NCI-H526 (cell line): ENCODE results near the gene ARID4B.
"Not testable (repeated sequence)": the region's sequence is repeated elsewhere in the genome, so short reads cannot be mapped to it uniquely, and the experiment has no call there.

ENCODE experiments used
- DNase-seq, 2 experiments: peaks; one replicate each; lab custom pipeline; 2025; lab: John Stamatoyannopoulos, UW

The ARID4B gene

DNA sequence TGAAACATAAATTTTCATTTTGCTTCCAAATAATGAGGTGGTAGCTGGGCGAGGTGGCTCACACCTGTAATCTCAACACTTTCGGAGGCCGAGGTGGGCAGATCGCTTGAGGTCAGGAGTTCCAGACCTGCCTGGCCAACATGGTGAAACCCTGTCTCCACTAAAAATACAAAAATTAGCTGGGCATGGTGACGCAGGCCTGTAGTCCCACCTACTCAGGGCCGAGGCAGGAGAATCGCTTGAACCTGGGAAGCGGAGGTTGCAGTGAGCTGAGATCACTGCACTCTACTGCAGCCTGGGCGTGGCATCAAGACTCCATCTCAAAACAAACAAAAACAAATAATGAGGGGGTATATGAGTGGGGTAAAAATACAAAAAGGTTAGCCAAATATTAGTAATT is 168.0 kb downstream of the ARID4B start:
- DNase-seq, result not testable (repeated sequence)

DNA sequence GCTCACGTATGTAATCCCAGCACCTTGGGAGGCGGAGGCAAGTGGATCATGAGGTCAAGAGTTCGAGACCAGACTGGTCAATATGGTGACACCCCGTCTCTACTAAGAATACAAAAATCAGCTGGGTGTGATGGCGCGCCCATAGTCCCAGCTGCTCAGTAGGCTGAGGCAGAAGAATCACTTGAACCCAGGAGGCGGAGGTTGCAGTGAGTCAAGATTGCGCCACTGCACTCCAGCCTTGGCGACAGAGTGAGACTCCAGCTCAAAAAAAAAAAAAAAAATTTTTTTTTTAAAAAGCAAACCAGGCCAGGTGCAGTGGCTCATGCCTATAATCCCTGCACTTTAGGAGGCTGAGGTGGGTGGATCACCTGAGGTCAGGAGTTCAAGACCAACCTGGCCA is 168.7 kb downstream of the ARID4B start:
- not testable (repeated sequence) for DNase-seq

DNA sequence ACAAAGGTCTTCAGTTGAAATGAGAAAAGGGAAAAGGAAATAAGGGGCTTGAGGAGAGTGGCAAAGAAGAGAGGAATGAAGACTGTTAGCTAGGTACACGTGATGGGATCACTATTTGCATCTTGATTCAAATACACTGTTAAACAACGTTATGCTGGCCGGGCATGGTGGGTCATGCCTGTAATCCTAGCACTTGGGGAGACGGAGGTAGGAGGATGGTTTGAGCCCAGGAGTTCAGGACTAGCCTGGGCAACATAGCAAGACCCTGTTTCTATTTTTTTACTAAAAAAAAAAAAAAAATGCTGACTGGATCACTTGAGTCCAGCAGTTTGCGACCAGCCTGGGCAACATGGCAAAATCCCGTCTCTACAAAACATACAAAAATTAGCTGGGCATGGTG is 169.3 kb downstream of the ARID4B start:
- DNase-seq, result peak in 1 of 2 experiments; percentile 6

DNA sequence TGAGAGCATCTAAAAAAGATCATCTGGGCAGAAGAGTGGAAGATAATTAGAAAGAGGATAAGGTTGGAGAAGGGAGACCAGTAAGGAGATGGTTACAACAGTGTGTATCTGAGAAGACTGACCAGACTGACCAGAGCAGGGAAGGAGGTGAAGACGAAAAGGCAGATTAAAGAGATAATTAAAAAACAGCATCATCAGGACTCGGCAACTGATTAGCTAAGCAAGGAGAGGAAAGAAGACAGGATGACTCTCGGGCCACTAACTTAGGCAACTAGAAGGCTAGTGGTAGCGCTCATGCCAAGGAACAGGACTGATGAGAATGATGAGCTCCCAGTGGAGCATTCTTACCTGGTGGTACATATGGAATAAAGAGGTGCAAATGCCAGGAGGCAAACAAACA is 170.8 kb downstream of the ARID4B start:
- no peak for DNase-seq

DNA sequence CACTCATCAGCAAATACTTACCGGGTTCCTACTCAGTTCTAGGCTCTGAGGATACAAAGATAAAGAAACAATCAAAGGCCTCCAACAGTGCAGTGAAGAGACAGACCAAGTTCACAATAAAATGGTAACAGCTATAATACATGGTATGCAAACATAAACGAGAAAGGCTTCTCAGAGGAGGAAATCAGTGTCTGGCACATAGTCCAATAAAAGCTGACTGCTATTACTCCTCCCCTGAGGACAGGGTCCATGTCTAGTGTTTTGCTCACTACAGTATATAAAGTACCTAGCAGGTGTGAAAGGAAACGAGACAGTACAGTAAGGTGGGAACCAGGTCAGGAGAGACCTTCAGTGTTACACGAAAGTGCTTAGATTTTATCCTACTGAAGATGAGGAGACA is 171.2 kb downstream of the ARID4B start:
- DNase-seq, result no peak

DNA sequence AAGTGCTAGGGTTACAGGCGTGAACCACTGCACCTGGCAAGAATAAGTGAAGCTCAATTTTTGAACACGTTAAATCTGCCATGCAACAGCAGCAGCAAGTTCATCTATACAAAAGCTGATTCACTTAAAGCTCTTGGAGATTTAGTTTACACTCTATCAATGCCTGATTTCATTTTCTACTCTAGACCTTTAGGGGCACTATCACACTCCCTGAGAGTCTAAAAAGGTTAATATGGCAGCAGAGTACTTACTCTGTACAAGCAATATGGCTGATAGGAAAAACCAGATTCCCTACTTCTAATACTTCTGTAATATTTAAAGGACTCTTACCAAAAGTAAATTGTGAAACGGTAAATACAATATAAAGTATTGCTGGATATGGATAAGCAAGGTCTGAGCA is 171.7 kb downstream of the ARID4B start:
- no peak for DNase-seq

DNA sequence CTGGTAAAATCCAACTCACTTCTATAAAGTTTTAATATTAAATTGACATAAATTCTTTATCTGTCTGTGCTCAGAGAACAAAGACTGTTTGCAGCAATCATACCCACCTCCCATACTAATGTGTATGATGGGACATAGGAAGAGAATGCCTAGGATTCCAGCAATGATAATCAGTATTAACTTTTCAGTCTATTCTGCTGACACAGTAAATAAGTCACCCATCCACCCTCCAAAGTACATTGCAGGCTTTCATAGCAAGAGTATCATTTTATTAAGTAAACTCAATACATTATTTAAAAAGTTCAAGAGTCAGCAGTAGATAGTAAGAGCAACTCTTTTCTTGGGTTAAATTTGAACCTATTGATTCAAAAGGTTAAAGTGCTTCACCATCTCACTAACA is 175.7 kb downstream of the ARID4B start:
- DNase-seq, result no peak

DNA sequence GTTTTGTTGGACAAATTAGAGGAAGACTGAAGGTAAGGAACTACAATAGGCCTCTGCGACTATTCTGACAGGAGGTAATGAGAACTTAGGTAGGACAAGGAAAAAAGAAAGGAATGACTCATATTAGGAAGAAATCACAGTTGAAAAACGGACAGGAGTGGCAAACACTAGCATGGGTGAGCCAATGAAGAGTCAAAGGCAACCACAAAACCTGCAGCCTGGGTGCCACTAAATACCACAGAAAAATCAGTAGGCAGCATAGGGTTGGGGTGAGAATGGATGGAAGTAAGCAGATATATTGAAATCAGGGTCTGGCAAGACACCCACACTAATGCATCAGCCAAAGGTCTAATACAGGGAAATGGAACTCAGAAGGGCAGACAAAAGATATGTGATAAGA is 176.9 kb downstream of the ARID4B start:
- DNase-seq, result no peak

DNA sequence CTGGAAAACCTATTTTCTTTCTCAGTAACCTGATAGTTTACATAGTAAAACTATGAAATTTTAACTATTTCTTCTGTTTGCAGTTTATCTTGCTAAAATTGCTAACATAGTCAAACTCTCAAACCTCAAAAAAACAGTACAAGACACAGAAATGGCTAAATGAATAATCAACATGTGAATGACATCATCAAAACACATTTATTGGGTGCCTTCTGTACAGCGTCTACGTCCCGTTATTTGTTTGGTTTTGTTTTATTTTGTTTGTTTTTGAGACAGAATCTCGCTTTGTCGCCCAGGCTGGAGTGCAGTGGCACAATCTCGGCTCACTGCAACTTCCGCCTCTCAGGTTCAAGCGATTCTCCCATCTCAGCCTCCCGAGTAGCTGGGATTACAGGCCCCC is 178.2 kb downstream of the ARID4B start:
- no peak for DNase-seq

DNA sequence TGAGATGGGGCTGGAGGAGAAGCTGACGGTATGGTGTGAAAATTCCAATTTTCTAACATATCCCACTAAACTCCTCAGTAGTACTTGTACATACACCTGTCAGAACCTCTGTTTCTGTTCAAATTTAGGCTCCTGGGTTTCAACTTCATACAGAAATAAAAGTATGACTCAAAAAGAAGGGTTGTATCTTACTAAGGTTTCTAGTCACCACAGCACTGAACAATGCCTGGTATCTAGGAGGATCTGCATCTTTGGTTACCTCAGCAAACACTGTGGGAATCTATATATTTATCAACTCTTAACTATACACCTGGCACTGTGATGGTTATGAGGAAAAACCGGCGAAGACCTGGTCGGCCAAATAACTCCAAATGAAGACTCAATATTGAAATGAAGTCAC is 180.7 kb downstream of the ARID4B start:
- no peak for DNase-seq

DNA sequence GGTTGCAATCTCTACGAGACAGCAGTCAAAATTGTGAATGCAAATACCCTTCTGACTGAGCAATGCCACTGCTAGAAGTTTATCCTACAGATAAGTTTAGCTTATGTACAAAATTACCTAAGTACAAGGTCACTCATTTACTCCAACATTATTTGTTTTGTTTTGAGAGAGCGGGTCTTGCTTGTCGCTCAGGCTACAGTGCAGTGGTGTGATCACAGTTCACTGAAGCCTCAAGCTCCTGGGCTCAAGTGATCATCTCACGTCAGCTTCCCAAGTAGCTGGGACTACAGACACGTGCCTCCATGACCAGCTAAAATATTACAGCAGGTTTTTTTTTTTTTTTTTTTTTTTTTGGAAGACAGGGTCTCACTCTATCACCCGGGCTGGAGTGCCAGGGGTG is 182.3 kb downstream of the ARID4B start:
- DNase-seq, result no peak

DNA sequence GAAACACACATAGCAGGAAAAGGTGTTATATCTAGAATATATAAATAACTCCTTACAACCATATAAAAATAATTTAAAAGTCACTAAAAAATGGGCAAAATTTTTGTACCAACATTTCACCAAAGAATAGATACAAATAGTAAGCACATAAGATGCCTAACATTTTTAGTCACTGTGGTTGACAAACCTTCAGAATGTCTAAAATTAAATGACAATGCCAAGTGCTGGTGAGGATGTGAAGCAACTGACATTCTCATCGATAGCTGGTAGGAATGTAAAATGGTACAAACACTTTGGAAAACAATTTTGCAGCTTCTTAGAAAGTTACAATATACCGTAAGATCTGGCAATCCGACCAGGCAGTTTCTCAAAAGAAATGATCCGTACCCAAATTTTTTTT is 185.0 kb downstream of the ARID4B start:
- DNase-seq, result no peak

DNA sequence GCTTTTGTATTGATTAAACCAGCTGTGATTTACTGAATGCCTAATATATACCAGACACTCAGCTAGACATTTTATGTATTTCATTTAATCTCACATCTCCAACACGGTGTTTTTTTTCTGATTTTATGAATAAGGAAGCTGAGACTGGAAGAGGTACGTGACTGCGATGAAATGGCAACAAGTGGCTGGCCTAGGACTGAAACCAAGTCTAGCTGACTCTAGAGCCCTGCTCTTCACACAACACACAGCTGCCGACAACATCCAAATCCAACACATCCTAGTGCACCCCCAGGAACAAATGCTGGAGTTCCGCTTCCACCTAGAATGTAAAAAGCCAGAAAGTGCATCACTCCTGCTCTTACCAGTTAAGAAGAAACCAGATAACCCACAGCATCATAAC is 188.7 kb downstream of the ARID4B start:
- DNase-seq, result no peak

DNA sequence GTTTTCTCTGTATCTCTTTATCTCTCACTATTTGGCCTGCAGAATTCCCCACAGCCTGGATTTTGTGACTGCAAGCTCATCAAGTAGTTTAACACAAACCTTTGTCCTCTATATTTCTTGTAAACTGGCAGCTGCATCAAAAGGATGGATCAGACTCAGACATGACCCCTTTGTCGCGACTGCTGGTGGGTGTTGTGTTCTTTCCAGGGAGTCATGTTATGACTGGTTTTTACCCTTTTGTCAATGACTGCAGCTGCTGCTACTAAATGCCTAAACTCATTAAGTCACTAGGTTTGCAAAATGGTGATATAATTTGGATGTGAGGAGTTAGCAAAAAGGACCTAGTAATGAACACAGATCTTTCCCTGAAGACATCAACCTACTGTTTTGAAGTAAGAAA is 189.2 kb downstream of the ARID4B start:
- no peak for DNase-seq

DNA sequence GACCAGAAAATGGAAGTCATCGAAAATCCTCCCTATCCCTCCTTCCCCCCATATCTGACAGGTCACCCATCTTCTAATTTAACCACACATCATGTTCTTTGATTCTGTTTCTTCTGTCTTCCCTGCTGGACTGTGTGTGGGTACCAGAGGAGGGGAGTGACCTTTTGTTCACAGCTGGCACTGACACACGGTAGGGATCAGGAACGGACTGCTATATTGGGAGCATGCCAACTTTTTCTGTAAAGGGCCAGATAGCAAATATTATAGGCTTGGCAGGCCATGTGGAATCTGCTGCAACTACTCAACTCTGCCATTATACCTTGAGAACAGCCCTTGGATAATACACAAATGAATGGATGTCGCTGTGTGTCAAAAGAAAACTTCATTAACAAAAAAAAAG is 191.9 kb downstream of the ARID4B start:
- no peak for DNase-seq

DNA sequence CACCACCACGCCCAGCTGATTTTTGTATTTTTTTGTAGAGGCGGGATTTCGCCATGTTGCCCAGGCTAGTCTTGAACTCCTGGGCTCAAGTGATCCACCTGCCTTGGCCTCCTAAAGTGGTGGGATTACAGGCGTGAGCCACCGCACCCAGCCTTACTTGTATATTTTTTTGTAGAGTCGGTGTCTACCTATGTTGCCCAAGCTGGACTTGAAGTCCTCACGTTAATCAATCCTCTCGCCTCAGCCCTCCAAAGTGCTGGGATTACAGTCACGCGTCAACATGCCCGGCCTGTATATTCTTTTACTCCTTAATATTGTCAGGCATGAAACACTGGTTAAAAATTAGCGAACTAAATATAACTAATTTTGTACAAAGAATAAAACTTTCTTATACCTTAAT is 193.8 kb downstream of the ARID4B start:
- DNase-seq, result no peak

DNA sequence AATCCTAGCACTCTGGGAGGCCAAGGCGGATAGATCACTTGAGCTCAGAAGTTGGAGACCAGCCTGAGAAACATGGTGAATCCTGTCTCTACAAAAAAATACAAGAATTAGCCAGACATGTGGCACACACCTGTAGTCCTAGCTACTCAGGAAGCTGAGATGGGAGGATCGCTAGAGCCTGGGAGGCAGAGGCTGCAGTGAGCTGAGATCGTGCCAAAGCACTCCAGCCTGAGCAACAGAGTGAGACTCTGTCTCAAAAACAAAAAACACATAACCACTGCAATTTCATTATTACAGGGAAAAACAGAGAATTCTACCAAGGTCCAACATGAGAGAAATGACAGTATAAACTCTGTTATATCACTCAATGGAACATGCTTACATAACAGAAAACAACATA is 194.9 kb downstream of the ARID4B start:
- DNase-seq, result no peak

DNA sequence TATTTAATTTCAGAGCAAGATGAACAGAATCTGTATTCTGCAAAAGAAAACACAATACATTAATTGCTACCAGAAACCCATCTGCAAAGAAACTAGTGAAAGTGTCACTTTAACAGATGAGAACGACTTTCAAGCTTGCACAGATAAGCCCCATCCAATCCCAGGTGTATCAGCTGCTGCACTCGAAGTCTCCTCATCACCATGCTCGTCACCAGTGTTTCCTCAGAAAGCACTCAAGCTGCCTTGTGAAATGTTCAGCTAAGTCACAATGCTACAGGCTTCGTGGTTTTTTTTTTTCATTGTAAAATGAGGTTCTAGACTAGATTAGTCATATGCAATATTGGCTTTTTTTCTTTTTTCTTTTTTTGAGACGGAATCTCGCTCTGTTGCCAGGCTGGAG is 196.0 kb downstream of the ARID4B start:
- DNase-seq, result no peak

DNA sequence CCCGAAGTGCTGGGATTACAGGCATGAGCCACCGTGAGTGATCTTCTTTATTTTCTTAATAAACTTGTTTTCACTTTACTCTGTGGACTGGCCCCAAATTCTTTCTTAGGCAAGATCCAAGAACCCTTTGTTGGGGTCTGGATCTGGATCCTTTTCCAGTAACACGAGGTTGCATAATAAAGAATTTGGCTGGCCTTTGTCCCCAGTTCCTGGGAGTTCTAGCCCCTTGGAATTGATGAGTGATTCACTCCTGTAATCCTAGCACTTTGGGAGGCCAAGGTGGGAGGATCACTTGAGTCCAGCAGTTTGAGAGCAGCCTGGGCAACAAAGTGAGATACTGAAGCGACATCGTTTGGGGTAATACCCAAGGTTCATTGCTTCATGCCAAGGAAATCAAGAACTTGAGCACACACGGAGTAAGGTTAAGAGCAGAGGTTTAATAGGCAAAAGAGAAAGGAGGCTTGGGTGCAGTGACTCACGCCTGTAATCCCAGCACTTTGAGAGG is 197.2 kb downstream of the ARID4B start:
- no peak for DNase-seq

DNA sequence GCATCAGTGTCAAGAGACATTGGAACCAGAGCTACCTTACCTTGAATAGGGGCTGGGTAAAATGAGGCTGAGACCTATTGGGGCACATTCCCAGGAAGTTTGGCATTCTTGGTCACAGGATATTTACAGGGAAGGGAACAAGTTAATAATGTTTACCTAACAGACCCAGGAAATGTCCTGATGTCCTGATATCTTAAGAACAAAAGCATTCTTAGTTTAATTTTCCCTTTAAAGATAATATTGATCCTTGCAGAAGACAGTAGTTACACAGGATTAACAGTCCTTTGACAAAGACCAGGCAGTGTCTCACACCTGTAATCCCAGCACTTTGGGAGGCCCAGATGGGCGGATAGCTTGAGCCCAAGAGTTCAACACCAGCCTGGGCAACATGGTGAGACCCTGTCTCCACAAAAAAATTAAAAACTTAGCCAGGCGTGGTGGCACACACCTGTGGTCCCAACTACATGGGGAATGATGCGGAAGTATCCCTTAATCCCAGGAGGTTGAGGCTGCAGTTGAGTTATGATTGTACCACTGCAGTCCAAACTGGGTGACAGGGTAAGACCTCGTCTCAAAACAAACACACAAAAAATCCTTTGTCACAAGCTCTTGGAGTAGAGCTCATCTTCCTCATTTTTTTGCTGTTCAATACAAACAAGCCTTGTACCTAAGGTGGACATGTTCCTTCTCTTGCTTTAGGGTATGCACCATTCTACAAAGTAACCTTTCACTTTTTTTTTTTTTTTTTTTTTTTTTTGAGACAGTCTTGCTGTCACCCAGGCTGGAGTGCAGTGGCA is 198.0 kb downstream of the ARID4B start:
- DNase-seq, result no peak

DNA sequence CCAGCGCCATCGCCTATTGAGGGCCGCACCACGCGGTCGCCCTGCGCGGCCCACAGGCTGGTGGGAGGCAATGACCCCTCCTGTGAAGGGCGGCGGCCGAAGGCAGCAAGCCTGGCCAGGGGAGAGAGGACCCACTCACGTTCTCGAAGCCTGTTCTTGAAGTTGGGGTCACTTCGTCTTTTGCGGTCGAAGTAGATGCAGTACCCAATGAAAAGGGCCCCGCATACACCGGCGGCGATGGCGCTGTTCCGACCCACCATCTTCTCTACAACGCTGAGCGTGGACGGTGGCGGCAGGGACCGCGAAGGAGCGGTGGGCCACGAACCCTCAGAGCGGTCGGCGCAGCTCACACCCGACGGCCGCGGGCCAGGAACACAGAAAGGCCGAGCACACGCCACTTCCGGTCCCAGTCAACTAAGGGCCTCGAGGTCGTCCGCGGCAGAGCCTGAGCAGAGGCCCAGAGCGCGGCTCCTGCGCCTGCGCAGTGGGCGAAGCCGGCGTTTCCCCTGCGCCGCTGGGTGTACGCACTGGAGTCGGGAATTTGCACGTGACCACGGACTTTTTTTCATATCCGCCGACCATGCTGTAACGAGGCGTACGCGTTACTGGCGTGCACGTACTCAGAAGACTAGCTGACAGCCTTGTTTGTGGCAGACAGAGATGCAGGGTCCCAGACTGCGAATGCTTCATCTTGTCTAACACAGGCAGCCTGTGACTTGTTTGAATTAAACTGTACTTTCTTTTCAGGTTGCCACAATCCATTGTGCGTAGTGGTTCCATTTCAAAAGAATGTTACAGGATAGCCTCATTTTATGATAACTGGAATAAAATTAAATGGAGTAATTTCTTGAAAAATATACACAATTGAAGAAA is 199.3 kb downstream of the ARID4B start, which contains the start of gene TOMM20:
Gene TOMM20 (minus strand): TSS at position 382 of the 873 bp plus-strand sequence. CDS start 122 bp downstream, at position 260.
- peak; percentile 88 to 95 for DNase-seq

DNA sequence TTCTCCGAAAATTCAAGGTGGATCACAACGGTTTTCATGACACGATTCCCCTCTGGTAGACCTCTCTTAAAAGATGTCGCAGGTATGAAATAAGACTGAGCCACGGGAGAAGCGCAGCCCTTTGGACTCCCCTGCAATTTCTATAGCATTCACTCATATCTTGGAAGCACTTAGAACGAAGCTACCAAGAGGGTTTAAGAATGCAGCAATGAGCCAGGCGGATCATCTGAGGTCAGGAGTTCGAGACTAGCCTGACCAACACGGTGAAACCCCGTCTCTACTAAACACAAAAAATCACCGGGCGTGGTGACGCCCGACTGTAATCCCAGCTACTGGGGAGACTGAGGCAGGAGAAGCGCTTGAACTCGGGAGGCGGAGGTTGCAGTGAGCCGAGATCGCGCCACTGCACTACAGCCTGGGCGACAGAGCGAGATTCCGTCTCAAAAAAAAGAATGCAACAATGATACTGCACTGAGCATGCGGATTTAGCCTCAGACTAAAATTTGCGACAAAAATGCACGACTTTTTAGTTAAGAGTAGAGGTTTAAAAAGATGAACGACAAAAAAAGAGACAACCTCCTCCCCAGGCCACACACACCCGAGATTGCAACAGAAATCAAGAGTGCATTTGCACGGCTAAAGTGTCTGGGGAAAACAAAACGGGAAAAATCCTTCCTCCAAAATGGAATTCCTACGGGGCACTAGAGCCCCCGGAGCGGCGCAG is 200.1 kb downstream of the ARID4B start:
- DNase-seq, result no peak
